WTC11 (cell line): ENCODE data around the gene PIP4K2A. TPM values are rescaled to one million over a fixed set of nuclear protein-coding genes. Genes with fewer than 3 reads are reported as not detected.

Experiments used
- ATAC-seq: fragments of 200-7000 bp; cut with Tn5 transposase; 2 replicates; pipeline ENCODE4 v1.10.0; 2021; ENCODE audit warnings: mild to moderate bottlenecking, moderate library complexity
- CTCF ChIA-PET: fragments of 300-600 bp; sonication (Branson Sonifier 250); formaldehyde crosslinking; loops from one replicate; lab custom pipeline; 2021; ENCODE audit warnings: antibody characterized with exemption; lab: Charles Lee
- POLR2A ChIA-PET: fragments of 350-600 bp; sonication (Branson Sonifier 250); formaldehyde crosslinking; loops from one replicate; lab custom pipeline; 2021; ENCODE audit warnings: antibody characterized with exemption; lab: Charles Lee
- DNase-seq: peaks from one replicate; pipeline ENCODE4 v3.0.0; 2021; ENCODE audit warnings: low spot score
- H3K27ac Mint-ChIP-seq: 2 replicates; pipeline ENCODE4 v1.8.0; 2021; ENCODE audit warnings: mixed read lengths
- H3K27me3 Mint-ChIP-seq: 2 replicates; pipeline ENCODE4 v1.8.0; 2021; ENCODE audit warnings: low read depth, mild to moderate bottlenecking, moderate library complexity, mixed read lengths
- H3K36me3 Mint-ChIP-seq: 2 replicates; pipeline ENCODE4 v1.8.0; 2021; ENCODE audit warnings: mixed read lengths
- H3K4me1 Mint-ChIP-seq: 2 replicates; pipeline ENCODE4 v1.8.0; 2022; ENCODE audit warnings: mixed read lengths
- H3K4me3 Mint-ChIP-seq: 2 replicates; pipeline ENCODE4 v1.8.0; 2021; ENCODE audit warnings: mild to moderate bottlenecking, moderate library complexity, mixed read lengths
- H3K9me3 Mint-ChIP-seq: 2 replicates; pipeline ENCODE4 v1.8.0; 2021; ENCODE audit warnings: mixed read lengths
- ARID4B ChIP-seq: sonication (generic); formaldehyde crosslinking; IDR thresholded peaks from 2 replicates; pipeline ENCODE4 v1.8.0; 2023; ENCODE audit warnings: missing genetic modification reagents, mild to moderate bottlenecking, borderline replicate concordance
- CBFB ChIP-seq: sonication (generic); formaldehyde crosslinking; IDR thresholded peaks from 2 replicates; pipeline ENCODE4 v1.8.1; 2022; ENCODE audit warnings: mild to moderate bottlenecking, low read depth, missing genetic modification reagents
- CREB1 ChIP-seq: sonication (generic); formaldehyde crosslinking; IDR thresholded peaks from 2 replicates; pipeline ENCODE4 v1.8.0; 2023; ENCODE audit warnings: mild to moderate bottlenecking, missing genetic modification reagents
- E2F1 ChIP-seq: sonication (generic); formaldehyde crosslinking; IDR thresholded peaks from 2 replicates; pipeline ENCODE4 v1.8.0; 2022; ENCODE audit warnings: mild to moderate bottlenecking, missing genetic modification reagents
- ELF4 ChIP-seq: sonication (generic); formaldehyde crosslinking; IDR thresholded peaks from 2 replicates; pipeline ENCODE4 v1.8.1; 2022; ENCODE audit warnings: low read depth, mild to moderate bottlenecking, moderate library complexity, missing genetic modification reagents
- EMX1 ChIP-seq: fragments of 250-450 bp; sonication (Bioruptor Pico); IDR thresholded peaks from 2 replicates; pipeline ENCODE4 v1.8.0; 2021; ENCODE audit warnings: mild to moderate bottlenecking
- HMGXB4 ChIP-seq: sonication (generic); formaldehyde crosslinking; IDR thresholded peaks from 2 replicates; pipeline ENCODE4 v1.8.1; 2023; ENCODE audit warnings: mild to moderate bottlenecking, moderate library complexity, missing genetic modification reagents
- MLX ChIP-seq: sonication (generic); formaldehyde crosslinking; IDR thresholded peaks from 2 replicates; pipeline ENCODE4 v1.8.1; 2023; ENCODE audit warnings: mild to moderate bottlenecking, missing genetic modification reagents, moderate library complexity
- NFYB ChIP-seq: sonication (generic); formaldehyde crosslinking; conservative IDR thresholded peaks from 2 replicates; pipeline ENCODE4 v1.8.0; 2022; ENCODE audit warnings: low read depth, missing genetic modification reagents
- RELA ChIP-seq: sonication (generic); formaldehyde crosslinking; IDR thresholded peaks from 2 replicates; pipeline ENCODE4 v1.8.1; 2022; ENCODE audit warnings: missing genetic modification reagents, mild to moderate bottlenecking, borderline replicate concordance
- STAT6 ChIP-seq: sonication (generic); formaldehyde crosslinking; conservative IDR thresholded peaks from 2 replicates; pipeline ENCODE4 v1.8.1; 2023; ENCODE audit warnings: mild to moderate bottlenecking, low read depth, missing genetic modification reagents, moderate library complexity
- TEAD1 ChIP-seq: sonication (generic); formaldehyde crosslinking; IDR thresholded peaks from 2 replicates; pipeline ENCODE4 v1.8.0; 2022; ENCODE audit warnings: mild to moderate bottlenecking, missing genetic modification reagents
- ZBTB21 ChIP-seq: sonication (generic); formaldehyde crosslinking; IDR thresholded peaks from 2 replicates; pipeline ENCODE4 v1.8.1; 2023; ENCODE audit warnings: mild to moderate bottlenecking, missing genetic modification reagents, borderline replicate concordance
- ZBTB43 ChIP-seq: sonication (generic); formaldehyde crosslinking; IDR thresholded peaks from 2 replicates; pipeline ENCODE4 v1.8.1; 2023; ENCODE audit warnings: mild to moderate bottlenecking, missing genetic modification reagents
- ZNF138 ChIP-seq: sonication (generic); formaldehyde crosslinking; conservative IDR thresholded peaks from 2 replicates; pipeline ENCODE4 v1.8.1; 2022; ENCODE audit warnings: mild to moderate bottlenecking, moderate library complexity, missing genetic modification reagents
- ZNF416 ChIP-seq: fragments of 250-450 bp; sonication (Bioruptor Pico); IDR thresholded peaks from 2 replicates; pipeline ENCODE4 v1.9.0; 2021; ENCODE audit warnings: mild to moderate bottlenecking, inconsistent platforms
- total RNA-seq: library from RNA; stranded (reverse); gene quantifications from 3 replicates; pipeline ENCODE4 v1.2.3, GENCODE V29; 2021

Gene PIP4K2A
- total RNA-seq, 1 experiment from 2014 or later: 47.5 TPM

- Mint-ChIP-seq H3K4me3 (no peak overlapping the region), H3K4me1 (peaks cover 31% of the 10 kb centered on the region), H3K27ac (no peak overlapping the region; the same call in 1 of the 2 replicates), H3K36me3 (peaks cover 14% of the 10 kb centered on the region), H3K27me3 (no peaks in the 10 kb centered on the region)
- ATAC-seq: no peak
- POLR2A ChIA-PET: interaction anchor here (0.7 kb wide), 1 partner anchor 1049 kb away, joined by 3 read pairs; no protein-coding TSS in a partner anchor
- CTCF ChIA-PET: no interaction called here
- TF ChIP-seq ARID4B (CRISPR knock-in tag): no peak
- no peak for TF ChIP-seq TEAD1 (CRISPR knock-in tag)
- no peak for TF ChIP-seq CBFB (CRISPR knock-in tag)
- no peak for TF ChIP-seq ZBTB43 (CRISPR knock-in tag)
- TF ChIP-seq RELA (CRISPR knock-in tag): no peak
- TF ChIP-seq EMX1: no peak
- TF ChIP-seq NFYB (CRISPR knock-in tag): no peak
- no peak for TF ChIP-seq MLX (CRISPR knock-in tag)
- no peak for TF ChIP-seq HMGXB4 (CRISPR knock-in tag)
- TF ChIP-seq CREB1 (CRISPR knock-in tag): no peak
- no peak for TF ChIP-seq STAT6 (CRISPR knock-in tag)
- TF ChIP-seq ZNF138 (CRISPR knock-in tag): no peak
- TF ChIP-seq ZNF416 (CRISPR knock-in tag): no peak
- TF ChIP-seq ZBTB21: no peak
- no peak for TF ChIP-seq ELF4 (CRISPR knock-in tag)
- TF ChIP-seq E2F1: no peak
- TF ChIP-seq, all 79 proteins: peak for 0
- H3K9me3 Mint-ChIP-seq: no peaks in the 10 kb centered on the region
- no peak for DNase-seq
Observed at GRCh38 chr10:22560096-22560912, 154.1 kb downstream of the PIP4K2A start.
